GM23338 (cell line): ENCODE measurements around the gene NOP16. TPM values are rescaled to one million over a fixed set of nuclear protein-coding genes. Genes with fewer than 3 reads are reported as not detected.

ENCODE experiments used
- ATAC-seq: fragments of 200-7000 bp; cut with Tn5 transposase; 3 replicates; pipeline ENCODE4 v1.9.1; 2020
- DNase-seq: peaks from one replicate; pipeline ENCODE4 v3.0.0-alpha.2; 2015; ENCODE audit warnings: low spot score
- H2AFZ ChIP-seq: fragments of 200-600 bp; sonication (generic); 2 replicates; pipeline ENCODE4 v1.8.0; 2016; ENCODE audit warnings: antibody characterized with exemption, mild to moderate bottlenecking, moderate library complexity
- H3F3A ChIP-seq: fragments of 200-600 bp; sonication (generic); replicated peaks from 2 replicates; pipeline ENCODE4 v1.8.0; 2017; ENCODE audit warnings: antibody characterized with exemption, mixed run types, low read depth
- H3K27ac ChIP-seq: fragments of 200-600 bp; sonication (generic); 2 replicates; pipeline ENCODE4 v1.6.1; 2016; ENCODE audit warnings: low read depth
- H3K27me3 ChIP-seq: fragments of 200-600 bp; sonication (generic); 2 replicates; pipeline ENCODE4 v1.8.0; 2016; ENCODE audit warnings: mild to moderate bottlenecking, mixed run types, moderate library complexity; ENCODE audit not compliant: insufficient read depth
- H3K36me3 ChIP-seq: fragments of 200-600 bp; sonication (generic); 2 replicates; pipeline ENCODE4 v1.8.0; 2016; ENCODE audit warnings: mild to moderate bottlenecking; ENCODE audit not compliant: insufficient read depth
- H3K4me1 ChIP-seq: fragments of 200-600 bp; sonication (generic); 2 replicates; pipeline ENCODE4 v1.8.0; 2016; ENCODE audit warnings: mild to moderate bottlenecking, moderate library complexity; ENCODE audit not compliant: insufficient read depth
- H3K4me2 ChIP-seq: fragments of 200-600 bp; sonication (generic); 2 replicates; pipeline ENCODE4 v1.7.1; 2017; ENCODE audit warnings: mixed run types
- H3K4me3 ChIP-seq: fragments of 200-600 bp; sonication (generic); 2 replicates; pipeline ENCODE4 v1.6.1; 2016; ENCODE audit warnings: mixed run types
- H3K79me2 ChIP-seq: fragments of 200-600 bp; sonication (generic); replicated peaks from 2 replicates; pipeline ENCODE4 v1.8.0; 2017; ENCODE audit warnings: mild to moderate bottlenecking; ENCODE audit not compliant: insufficient read depth
- H3K9me2 ChIP-seq: fragments of 200-600 bp; sonication (generic); 2 replicates; pipeline ENCODE4 v1.8.0; 2017; ENCODE audit not compliant: insufficient read depth
- H4K20me1 ChIP-seq: fragments of 200-600 bp; sonication (generic); replicated peaks from 2 replicates; pipeline ENCODE4 v1.8.0; 2017; ENCODE audit warnings: mild to moderate bottlenecking; ENCODE audit not compliant: insufficient read depth
- H3K27ac Mint-ChIP-seq: 2 replicates; pipeline ENCODE4 v1.8.0; 2020; ENCODE audit warnings: inconsistent platforms, mild to moderate bottlenecking, moderate library complexity, mixed read lengths
- H3K27me3 Mint-ChIP-seq: 3 replicates; pipeline ENCODE4 v1.8.0; 2022; ENCODE audit warnings: low read depth, mild to moderate bottlenecking, moderate library complexity, mixed read lengths, inconsistent platforms; ENCODE audit not compliant: insufficient read depth, poor library complexity
- H3K36me3 Mint-ChIP-seq: 3 replicates; pipeline ENCODE4 v1.8.0; 2021; ENCODE audit warnings: low read depth, mild to moderate bottlenecking, inconsistent platforms, moderate library complexity, mixed read lengths
- H3K4me1 Mint-ChIP-seq: 3 replicates; pipeline ENCODE4 v1.8.0; 2020; ENCODE audit warnings: mild to moderate bottlenecking, inconsistent platforms, mixed read lengths
- H3K4me3 Mint-ChIP-seq: 3 replicates; pipeline ENCODE4 v1.8.0; 2021; ENCODE audit warnings: moderate library complexity, mild to moderate bottlenecking, inconsistent platforms, mixed read lengths
- H3K9me3 Mint-ChIP-seq: 3 replicates; pipeline ENCODE4 v1.8.0; 2020; ENCODE audit warnings: moderate library complexity, mild to moderate bottlenecking, inconsistent platforms, mixed read lengths
- CREB1 ChIP-seq: fragments of 250-450 bp; sonication (Bioruptor Pico); IDR thresholded peaks from 2 replicates; pipeline ENCODE4 v1.5.0; 2020; ENCODE audit warnings: low read depth, mild to moderate bottlenecking, moderate library complexity
- CTCF ChIP-seq, 2 experiments: fragments of 200-600 bp in 1 of 2; sonication (generic) in 1 of 2; conservative IDR thresholded peaks; 2 replicates each; pipeline versions ENCODE4 v1.5.1 to v1.6.1; 2016 to 2017; ENCODE audit warnings: antibody characterized with exemption in 2 of 2, low read depth in 2 of 2, mild to moderate bottlenecking in 2 of 2, moderate library complexity in 1 of 2
- ETS1 ChIP-seq: IDR thresholded peaks from 2 replicates; pipeline ENCODE4 v1.6.1; 2016; ENCODE audit warnings: antibody characterized with exemption
- EZH2 ChIP-seq: fragments of 200-600 bp; sonication (generic); IDR thresholded peaks from one replicate; pipeline ENCODE4 v1.8.0; 2017; ENCODE audit warnings: antibody characterized with exemption, mild to moderate bottlenecking, low read depth; ENCODE audit not compliant: unreplicated experiment
- EZH2phosphoT487 ChIP-seq: fragments of 200-600 bp; sonication (generic); IDR thresholded peaks from one replicate; pipeline ENCODE4 v1.8.1; 2018; ENCODE audit warnings: antibody characterized with exemption; ENCODE audit not compliant: unreplicated experiment
- JUNB ChIP-seq: IDR thresholded peaks from one replicate; pipeline ENCODE4 v1.6.1; 2016; ENCODE audit warnings: antibody characterized with exemption; ENCODE audit not compliant: unreplicated experiment
- NANOG ChIP-seq: IDR thresholded peaks from 2 replicates; pipeline ENCODE4 v1.6.1; 2016; ENCODE audit warnings: antibody characterized with exemption, borderline replicate concordance
- POLR2AphosphoS5 ChIP-seq: IDR thresholded peaks from 2 replicates; pipeline ENCODE4 v1.6.1; 2016; ENCODE audit warnings: antibody characterized with exemption, low read depth
- REST ChIP-seq: IDR thresholded peaks from one replicate; pipeline ENCODE4 v1.6.1; 2018; ENCODE audit warnings: antibody characterized with exemption; ENCODE audit not compliant: unreplicated experiment
- STAT1 ChIP-seq: IDR thresholded peaks from one replicate; pipeline ENCODE4 v1.6.1; 2016; ENCODE audit warnings: antibody characterized with exemption; ENCODE audit not compliant: unreplicated experiment
- ZNF114 ChIP-seq: fragments of 250-450 bp; sonication (Bioruptor Pico); IDR thresholded peaks from 2 replicates; pipeline ENCODE4 v1.5.0; 2020; ENCODE audit warnings: mild to moderate bottlenecking, moderate library complexity
- ZNF331 ChIP-seq: fragments of 250-450 bp; sonication (Bioruptor Pico); IDR thresholded peaks from 2 replicates; pipeline ENCODE4 v1.5.0; 2020; ENCODE audit warnings: low read depth, mild to moderate bottlenecking, moderate library complexity
- ZNF462 ChIP-seq: fragments of 250-450 bp; sonication (Bioruptor Pico); IDR thresholded peaks from 2 replicates; pipeline ENCODE4 v1.5.0; 2020; ENCODE audit warnings: mild to moderate bottlenecking, moderate library complexity
- polyA plus RNA-seq: library from polyadenylated mRNA; unstranded; fragments of >200 nt; fragmentation: Nextera tagmentation; extraction: Ambion mirVana; gene quantifications from 2 replicates; pipeline ENCODE4 v1.2.1, GENCODE V29; 2016
- total RNA-seq: library from RNA; depleted of rRNA; stranded (reverse); fragments of >200 nt; shearing (Covaris generic); gene quantifications from 2 replicates; pipeline ENCODE4 v1.2.3, GENCODE V29; 2014

The NOP16 gene
- total and polyA plus RNA-seq, 2 experiments from 2014 or later: 43.4 to 181 TPM

GRCh38 chr5:176386491-176386890 is 1.9 kb downstream of the NOP16 start (continued):
- TF ChIP-seq ZNF462 (CRISPR knock-in tag): no peak
- no peak for TF ChIP-seq EZH2
- no peak for TF ChIP-seq EZH2phosphoT487
- TF ChIP-seq CTCF (conservative IDR thresholded peaks at IDR 0.05; ENCODE audit: low read depth in 2 of 2): no peak

- Histone ChIP-seq H3K36me3 (peaks cover 27% of the 10 kb centered on the region), H3K27me3 (no peaks in the 10 kb centered on the region), H4K20me1 (peaks cover 21% of the 10 kb centered on the region), H3K27ac (no peak overlapping the region), H2AFZ (no peak overlapping the region), H3K4me1 (peaks cover 9% of the 10 kb centered on the region; the same call in 1 of the 2 replicates), H3K4me2 (no peak overlapping the region), H3K4me3 (no peak overlapping the region), H3K79me2 (peaks cover 33% of the 10 kb centered on the region), H3K9me2 (no peaks in the 10 kb centered on the region), H3F3A (peaks cover 18% of the 10 kb centered on the region; the same call in 1 of the 2 replicates)
- no peak for DNase-seq
- Mint-ChIP-seq H3K27ac (no peak overlapping the region), H3K9me3 (no peaks in the 10 kb centered on the region; the same call in 2 of the 3 replicates), H3K4me1 (peaks cover 16% of the 10 kb centered on the region), H3K4me3 (no peak overlapping the region), H3K36me3 (peaks cover 72% of the 10 kb centered on the region), H3K27me3 (peaks cover 14% of the 10 kb centered on the region)
- no peak for ATAC-seq
- no peak for TF ChIP-seq EZH2phosphoT487
- no peak for TF ChIP-seq REST
- TF ChIP-seq ZNF114 (CRISPR knock-in tag): no peak
- no peak for TF ChIP-seq CREB1 (CRISPR knock-in tag)
- TF ChIP-seq JUNB: no peak
- no peak for TF ChIP-seq STAT1
- no peak for TF ChIP-seq EZH2
- no peak for TF ChIP-seq ETS1
- TF ChIP-seq ZNF331 (CRISPR knock-in tag): no peak
- TF ChIP-seq POLR2AphosphoS5: no peak
- TF ChIP-seq NANOG: no peak
Observed at GRCh38 chr5:176384991-176385390, 3.4 kb downstream of the NOP16 start.
